A673 (cell line): Measurements from ENCODE around the gene PVALB.

Experiments
- EZH2 ChIP-seq: fragments of 200-600 bp; sonication (generic); IDR thresholded peaks from 2 replicates; pipeline ENCODE4 v1.6.1; 2017; ENCODE audit warnings: borderline replicate concordance, low read depth, mild to moderate bottlenecking, mixed read lengths, antibody characterized with exemption, low read length; ENCODE audit not compliant: poor library complexity, severe bottlenecking
- TF ChIP-seq, protein P1 (sequence below): fragments of 300-800, 200-600 bp; sonication (generic); conservative IDR thresholded peaks from 2 replicates; pipeline ENCODE4 v1.5.1; 2017; ENCODE audit warnings: low read depth, mild to moderate bottlenecking, antibody characterized with exemption, low read length, moderate library complexity, mixed read lengths

DNA sequence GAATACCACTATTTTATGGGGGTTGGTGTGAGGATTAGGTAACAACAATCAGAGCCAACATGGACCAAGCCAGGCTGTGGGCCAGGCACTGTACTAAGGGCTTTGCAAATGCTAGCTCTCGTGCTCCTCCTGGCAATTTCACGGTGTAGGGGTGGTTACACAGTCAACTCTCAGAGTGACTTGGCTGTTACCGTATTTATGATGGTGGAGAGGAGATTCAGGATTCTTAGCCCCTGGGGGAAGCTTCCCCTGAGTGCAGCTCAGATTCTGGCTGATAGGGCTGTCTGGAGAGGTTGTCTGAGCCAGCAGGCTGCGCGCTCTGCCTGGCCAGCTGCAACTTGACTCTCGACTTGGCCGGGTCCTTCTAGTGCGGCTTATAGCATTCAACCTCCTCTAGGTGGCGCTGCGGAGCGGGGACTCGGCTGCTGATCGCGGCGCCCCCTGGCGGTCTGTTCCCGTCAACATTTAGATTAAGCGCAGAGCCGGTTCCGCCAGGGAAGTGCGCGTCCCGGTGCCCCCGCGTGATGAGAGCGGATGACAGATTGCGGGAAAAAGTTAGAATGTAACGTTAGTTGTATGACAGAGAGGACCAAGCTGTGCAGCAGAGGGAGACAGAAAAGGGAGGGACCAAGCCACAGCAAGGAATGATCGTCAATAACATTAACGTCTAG lies 39.4 kb upstream of the PVALB start:
- no peak for TF ChIP-seq EZH2
- TF ChIP-seq, protein P1, sequence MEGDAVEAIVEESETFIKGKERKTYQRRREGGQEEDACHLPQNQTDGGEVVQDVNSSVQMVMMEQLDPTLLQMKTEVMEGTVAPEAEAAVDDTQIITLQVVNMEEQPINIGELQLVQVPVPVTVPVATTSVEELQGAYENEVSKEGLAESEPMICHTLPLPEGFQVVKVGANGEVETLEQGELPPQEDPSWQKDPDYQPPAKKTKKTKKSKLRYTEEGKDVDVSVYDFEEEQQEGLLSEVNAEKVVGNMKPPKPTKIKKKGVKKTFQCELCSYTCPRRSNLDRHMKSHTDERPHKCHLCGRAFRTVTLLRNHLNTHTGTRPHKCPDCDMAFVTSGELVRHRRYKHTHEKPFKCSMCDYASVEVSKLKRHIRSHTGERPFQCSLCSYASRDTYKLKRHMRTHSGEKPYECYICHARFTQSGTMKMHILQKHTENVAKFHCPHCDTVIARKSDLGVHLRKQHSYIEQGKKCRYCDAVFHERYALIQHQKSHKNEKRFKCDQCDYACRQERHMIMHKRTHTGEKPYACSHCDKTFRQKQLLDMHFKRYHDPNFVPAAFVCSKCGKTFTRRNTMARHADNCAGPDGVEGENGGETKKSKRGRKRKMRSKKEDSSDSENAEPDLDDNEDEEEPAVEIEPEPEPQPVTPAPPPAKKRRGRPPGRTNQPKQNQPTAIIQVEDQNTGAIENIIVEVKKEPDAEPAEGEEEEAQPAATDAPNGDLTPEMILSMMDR, result peak; percentile 100
